Measurements from ENCODE around the gene PAQR5. TPM values are rescaled to one million over a fixed set of nuclear protein-coding genes. Genes with fewer than 3 reads are reported as not detected.
"Not testable (repeated sequence)": the region's sequence is repeated elsewhere in the genome, so short reads cannot be mapped to it uniquely, and the experiment has no call there.

PAQR5 gene
- total RNA-seq, 2 experiments from 2014 or later: not detected

- no peak for DNase-seq
- no peak overlapping the region for H3K4me3 Mint-ChIP-seq
- no peak for ATAC-seq
- CTCF ChIA-PET: no interaction called here
- H3K27ac Mint-ChIP-seq: no peak overlapping the region
- no peaks in the 10 kb centered on the region for H3K9me3 Mint-ChIP-seq (ENCODE audit: low read depth)
- H3K36me3 Mint-ChIP-seq: no peaks in the 10 kb centered on the region
- H3K27me3 Mint-ChIP-seq: peaks cover 36% of the 10 kb centered on the region
- H3K4me1 Mint-ChIP-seq: no peaks in the 10 kb centered on the region
These were observed 70.9 kb downstream of the PAQR5 start for GRCh38 chr15:69369631-69370030.

- Mint-ChIP-seq H3K9me3 (ENCODE audit: low read depth) (no peaks in the 10 kb centered on the region), H3K4me3 (no peak overlapping the region), H3K36me3 (no peaks in the 10 kb centered on the region), H3K27me3 (peaks cover 40% of the 10 kb centered on the region), H3K27ac (no peak overlapping the region), H3K4me1 (no peaks in the 10 kb centered on the region)
- CTCF ChIA-PET: no interaction called here
- DNase-seq (no peak), ATAC-seq (no peak)
These were observed 74.7 kb downstream of the PAQR5 start for GRCh38 chr15:69373406-69373805.

- no peaks in the 10 kb centered on the region for H3K9me3 Mint-ChIP-seq (ENCODE audit: low read depth)
- H3K4me1 Mint-ChIP-seq: no peaks in the 10 kb centered on the region
- no peak for DNase-seq
- no peak for ATAC-seq
- no peaks in the 10 kb centered on the region for H3K36me3 Mint-ChIP-seq
- H3K4me3 Mint-ChIP-seq: no peak overlapping the region
- H3K27ac Mint-ChIP-seq: no peak overlapping the region
- peaks cover 36% of the 10 kb centered on the region for H3K27me3 Mint-ChIP-seq
- CTCF ChIA-PET: no interaction called here
These were observed 76.6 kb downstream of the PAQR5 start for GRCh38 chr15:69375151-69375790.

GRCh38 chr15:69377216-69377970 is 78.7 kb downstream of the PAQR5 start:
- no peaks in the 10 kb centered on the region for H3K4me1 Mint-ChIP-seq
- H3K36me3 Mint-ChIP-seq: no peaks in the 10 kb centered on the region
- H3K4me3 Mint-ChIP-seq: no peak overlapping the region
- DNase-seq (no peak), ATAC-seq (no peak)
- H3K9me3 Mint-ChIP-seq (ENCODE audit: low read depth): no peaks in the 10 kb centered on the region
- CTCF ChIA-PET: no interaction called here
- H3K27me3 Mint-ChIP-seq: peaks cover 33% of the 10 kb centered on the region
- no peak overlapping the region for H3K27ac Mint-ChIP-seq

GRCh38 chr15:69380100-69380725 is 81.5 kb downstream of the PAQR5 start:
- ATAC-seq: no peak
- Mint-ChIP-seq H3K9me3 (ENCODE audit: low read depth) (no peaks in the 10 kb centered on the region), H3K4me1 (no peaks in the 10 kb centered on the region), H3K36me3 (no peaks in the 10 kb centered on the region), H3K27me3 (peaks cover 14% of the 10 kb centered on the region), H3K27ac (no peak overlapping the region), H3K4me3 (no peak overlapping the region)
- DNase-seq: no peak
- CTCF ChIA-PET: no interaction called here

GRCh38 chr15:69380726-69381105 is 82.0 kb downstream of the PAQR5 start:
- no peak for DNase-seq
- ATAC-seq: no peak
- Mint-ChIP-seq H3K36me3 (no peaks in the 10 kb centered on the region), H3K27ac (no peak overlapping the region), H3K4me3 (no peak overlapping the region), H3K9me3 (ENCODE audit: low read depth) (no peaks in the 10 kb centered on the region), H3K4me1 (no peaks in the 10 kb centered on the region), H3K27me3 (peaks cover 13% of the 10 kb centered on the region)
- CTCF ChIA-PET: interaction anchor here (1.1 kb wide), 1 partner anchor 9 kb away, joined by 3 read pairs; no protein-coding TSS in a partner anchor

- H3K9me3 Mint-ChIP-seq (ENCODE audit: low read depth); H3K27ac Mint-ChIP-seq; H3K36me3 Mint-ChIP-seq; ATAC-seq; DNase-seq; H3K4me1 Mint-ChIP-seq; H3K4me3 Mint-ChIP-seq; H3K27me3 Mint-ChIP-seq: not testable (repeated sequence)
- CTCF ChIA-PET: interaction anchor here (1.3 kb wide), 1 partner anchor 13 kb away, joined by 7 read pairs; no protein-coding TSS in a partner anchor
These were observed 83.5 kb downstream of the PAQR5 start for GRCh38 chr15:69382176-69382575.

GRCh38 chr15:69384066-69384465 is 85.4 kb downstream of the PAQR5 start:
- H3K4me3 Mint-ChIP-seq; H3K27me3 Mint-ChIP-seq; CTCF ChIA-PET; H3K36me3 Mint-ChIP-seq; DNase-seq; H3K27ac Mint-ChIP-seq; H3K9me3 Mint-ChIP-seq (ENCODE audit: low read depth); ATAC-seq; H3K4me1 Mint-ChIP-seq: not testable (repeated sequence)

GRCh38 chr15:69384626-69385598 is 86.2 kb downstream of the PAQR5 start:
- no peaks in the 10 kb centered on the region for H3K9me3 Mint-ChIP-seq (ENCODE audit: low read depth)
- H3K27ac Mint-ChIP-seq: no peak overlapping the region
- no peak for DNase-seq
- H3K4me3 Mint-ChIP-seq: no peak overlapping the region
- no peaks in the 10 kb centered on the region for H3K36me3 Mint-ChIP-seq
- peaks cover 3% of the 10 kb centered on the region for H3K27me3 Mint-ChIP-seq
- no peak for ATAC-seq
- H3K4me1 Mint-ChIP-seq: no peaks in the 10 kb centered on the region
- CTCF ChIA-PET: no interaction called here

- DNase-seq (no peak), ATAC-seq (no peak)
- peaks cover 3% of the 10 kb centered on the region for H3K27me3 Mint-ChIP-seq
- H3K4me1 Mint-ChIP-seq: no peaks in the 10 kb centered on the region
- H3K4me3 Mint-ChIP-seq: no peak overlapping the region
- CTCF ChIA-PET: no interaction called here
- no peak overlapping the region for H3K27ac Mint-ChIP-seq
- no peaks in the 10 kb centered on the region for H3K9me3 Mint-ChIP-seq (ENCODE audit: low read depth)
- no peaks in the 10 kb centered on the region for H3K36me3 Mint-ChIP-seq
These were observed 87.1 kb downstream of the PAQR5 start for GRCh38 chr15:69385831-69386230.

- ATAC-seq (no peak), DNase-seq (no peak)
- no peaks in the 10 kb centered on the region for H3K36me3 Mint-ChIP-seq
- no peak overlapping the region for H3K27ac Mint-ChIP-seq
- no peaks in the 10 kb centered on the region for H3K4me1 Mint-ChIP-seq
- H3K9me3 Mint-ChIP-seq (ENCODE audit: low read depth): no peaks in the 10 kb centered on the region
- H3K27me3 Mint-ChIP-seq: peaks cover 3% of the 10 kb centered on the region
- CTCF ChIA-PET: no interaction called here
- H3K4me3 Mint-ChIP-seq: no peak overlapping the region
These were observed 87.6 kb downstream of the PAQR5 start for GRCh38 chr15:69386284-69386683.

GRCh38 chr15:69388260-69388705 is 89.6 kb downstream of the PAQR5 start:
- no peak overlapping the region for H3K4me3 Mint-ChIP-seq
- no peak overlapping the region for H3K27ac Mint-ChIP-seq
- ATAC-seq (no peak), DNase-seq (no peak)
- CTCF ChIA-PET: no interaction called here
- no peaks in the 10 kb centered on the region for H3K9me3 Mint-ChIP-seq (ENCODE audit: low read depth)
- peaks cover 5% of the 10 kb centered on the region for H3K27me3 Mint-ChIP-seq
- H3K36me3 Mint-ChIP-seq: no peaks in the 10 kb centered on the region
- H3K4me1 Mint-ChIP-seq: no peaks in the 10 kb centered on the region

- Mint-ChIP-seq H3K27ac (no peak overlapping the region), H3K4me1 (peaks cover 3% of the 10 kb centered on the region), H3K4me3 (no peak overlapping the region), H3K9me3 (ENCODE audit: low read depth) (no peaks in the 10 kb centered on the region), H3K36me3 (no peaks in the 10 kb centered on the region), H3K27me3 (peaks cover 5% of the 10 kb centered on the region)
- ATAC-seq (no peak), DNase-seq (no peak)
- CTCF ChIA-PET: interaction anchor here (1.1 kb wide), 1 partner anchor 8 kb away, joined by 3 read pairs; no protein-coding TSS in a partner anchor
These were observed 90.7 kb downstream of the PAQR5 start for GRCh38 chr15:69389426-69389825.
